HEK293T (cell line): ENCODE results near the gene TSEN34.

Source experiments
- ARNT ChIP-seq: fragments of 450-650 bp; IDR thresholded peaks from 2 replicates; pipeline ENCODE4 v1.6.1; 2017; ENCODE audit warnings: mild to moderate bottlenecking
- BHLHE40 ChIP-seq: fragments of 450-650 bp; IDR thresholded peaks from 2 replicates; pipeline ENCODE4 v1.6.1; 2016; ENCODE audit warnings: mild to moderate bottlenecking, moderate library complexity, borderline replicate concordance
- CTBP1 ChIP-seq: fragments of 450-650 bp; IDR thresholded peaks from 2 replicates; pipeline ENCODE4 v1.6.1; 2016; ENCODE audit warnings: borderline replicate concordance
- ELF4 ChIP-seq: fragments of 450-650 bp; IDR thresholded peaks from 2 replicates; pipeline ENCODE4 v1.6.1; 2017; ENCODE audit warnings: antibody characterized with exemption
- FOXA1 ChIP-seq: fragments of 450-650 bp; IDR thresholded peaks from 2 replicates; pipeline ENCODE4 v1.6.1; 2016; ENCODE audit warnings: mild to moderate bottlenecking
- L3MBTL2 ChIP-seq: fragments of 450-650 bp; conservative IDR thresholded peaks from 2 replicates; pipeline ENCODE4 v1.6.1; 2016; ENCODE audit warnings: mild to moderate bottlenecking
- NFRKB ChIP-seq: fragments of 450-650 bp; IDR thresholded peaks from 2 replicates; pipeline ENCODE4 v1.6.1; 2016; ENCODE audit warnings: mild to moderate bottlenecking, moderate library complexity
- PKNOX1 ChIP-seq: fragments of 450-650 bp; IDR thresholded peaks from 2 replicates; pipeline ENCODE4 v1.6.1; 2016
- SP1 ChIP-seq: fragments of 450-650 bp; IDR thresholded peaks from 2 replicates; pipeline ENCODE4 v1.6.1; 2017
- SUZ12 ChIP-seq: fragments of 450-650 bp; IDR thresholded peaks from 2 replicates; pipeline ENCODE4 v1.6.1; 2016; ENCODE audit warnings: mild to moderate bottlenecking
- TARDBP ChIP-seq: fragments of 450-650 bp; IDR thresholded peaks from 2 replicates; pipeline ENCODE4 v1.6.1; 2016

GRCh38 chr19:54218259-54218658 is 27.2 kb downstream of the TSEN34 start:
- TF ChIP-seq L3MBTL2, result no peak
- no peak for TF ChIP-seq ARNT
- TF ChIP-seq SP1, result no peak
- no peak for TF ChIP-seq PKNOX1
- TF ChIP-seq CTBP1, result no peak
- TF ChIP-seq SUZ12, result no peak
- TF ChIP-seq TARDBP, result no peak
- no peak for TF ChIP-seq ELF4
- no peak for TF ChIP-seq NFRKB
- TF ChIP-seq BHLHE40, result no peak
- no peak for TF ChIP-seq FOXA1
